HG02798 (cell line): ENCODE measurements around the gene TLR9.
A peak's percentile ranks its signal among the peaks of the same experiment; 100 is the strongest.

Experiments used
- ATAC-seq: cut with Tn5 transposase; IDR thresholded peaks from one replicate; pipeline ENCODE4 v1.9.1; 2021; ENCODE audit warnings: mild to moderate bottlenecking; ENCODE audit not compliant: unreplicated experiment, poor library complexity

The TLR9 gene

GRCh38 chr3:52247409-52248164 is 22.1 kb upstream of the TLR9 start:
- ATAC-seq = no peak

- no peak for ATAC-seq
Measured at GRCh38 chr3:52246728-52247408, 21.4 kb upstream of the TLR9 start.

- ATAC-seq = no peak
Measured at GRCh38 chr3:52246264-52246620, 20.8 kb upstream of the TLR9 start.

- peak; percentile 48 for ATAC-seq
Measured at GRCh38 chr3:52245322-52246263, 20.1 kb upstream of the TLR9 start, which contains the start of gene PPM1M. TSS of gene PPM1M (plus strand) at chr3:52245759. CDS start at chr3:52245825, 66 bp downstream.

- ATAC-seq = peak; percentile 20
Measured at GRCh38 chr3:52243791-52244628, 18.6 kb upstream of the TLR9 start.

- no peak for ATAC-seq
Measured at GRCh38 chr3:52242039-52242438, 16.6 kb upstream of the TLR9 start.

GRCh38 chr3:52240886-52241370 is 15.5 kb upstream of the TLR9 start:
- no peak for ATAC-seq

GRCh38 chr3:52240059-52240885 is 14.8 kb upstream of the TLR9 start:
- no peak for ATAC-seq

- ATAC-seq = peak; percentile 83
Measured at GRCh38 chr3:52238761-52239701, 13.6 kb upstream of the TLR9 start, which contains the start of gene TWF2. TSS of gene TWF2 (minus strand) at chr3:52239158. CDS start at chr3:52239016, 142 bp downstream.

GRCh38 chr3:52238193-52238760 is 12.8 kb upstream of the TLR9 start:
- ATAC-seq = no peak

- no peak for ATAC-seq
Measured at GRCh38 chr3:52237657-52238172, 12.3 kb upstream of the TLR9 start.

- no peak for ATAC-seq
Measured at GRCh38 chr3:52237006-52237656, 11.7 kb upstream of the TLR9 start.

GRCh38 chr3:52236424-52236886 is 11.0 kb upstream of the TLR9 start:
- ATAC-seq = no peak

- no peak for ATAC-seq
Measured at GRCh38 chr3:52234516-52235447, 9.3 kb upstream of the TLR9 start.

- ATAC-seq = no peak
Measured at GRCh38 chr3:52233968-52234367, 8.5 kb upstream of the TLR9 start.
